GM19351 (cell line): ENCODE data around the gene ZBTB46.
A peak's percentile ranks its signal among the peaks of the same experiment; 100 is the strongest.

Experiments
- ATAC-seq: cut with Tn5 transposase; IDR thresholded peaks from one replicate; pipeline ENCODE4 v1.9.1; 2021; ENCODE audit warnings: mild to moderate bottlenecking, moderate library complexity; ENCODE audit not compliant: unreplicated experiment

Gene ZBTB46

DNA sequence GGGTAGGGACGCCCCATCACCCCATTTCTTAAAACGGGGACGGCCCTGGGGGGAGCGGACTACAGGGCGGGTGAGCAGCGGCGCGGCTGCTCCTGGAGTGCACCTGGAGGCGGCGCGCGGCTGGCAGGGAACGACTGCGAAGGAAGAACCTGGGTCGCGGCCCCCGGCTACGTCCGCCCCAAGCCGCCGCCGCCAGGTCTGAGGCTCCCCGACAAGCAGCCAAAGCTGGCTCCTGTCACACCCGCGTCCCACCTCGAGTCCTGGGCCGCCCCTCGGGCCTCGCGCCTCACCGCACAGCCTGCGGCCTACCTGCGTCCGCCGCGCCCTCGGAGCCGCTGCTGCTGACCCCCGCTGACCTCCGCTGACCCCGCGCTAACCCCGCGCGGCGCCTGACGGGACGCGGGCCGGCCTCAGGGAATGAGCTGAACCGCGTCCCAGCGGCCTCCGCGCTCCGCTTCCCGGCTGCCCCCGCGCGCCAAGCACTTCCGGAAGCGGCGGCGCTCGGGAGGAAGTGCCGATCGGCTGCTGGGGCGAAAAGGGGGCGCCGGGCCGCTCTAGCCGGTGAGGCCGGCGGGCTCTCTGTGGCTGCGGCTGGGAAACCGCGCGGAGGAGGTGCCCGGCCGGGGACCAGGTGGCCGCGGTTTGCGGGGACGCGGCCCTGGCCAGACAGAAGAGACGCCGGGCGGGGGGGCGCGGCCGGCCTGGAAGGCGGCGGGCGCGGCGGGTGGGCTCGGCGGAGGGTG lies 123.3 kb downstream of the ZBTB46 start, which contains the start of the genes ARFRP1 and ZGPAT:
ARFRP1 (minus strand) TSS at position 419 of the 743 bp plus-strand sequence. CDS start 885 bp downstream, outside the sequence.
ZGPAT (plus strand) TSS at position 482 of the 743 bp plus-strand sequence. CDS start 542 bp downstream, outside the sequence.
- peak; percentile 76 for ATAC-seq

DNA sequence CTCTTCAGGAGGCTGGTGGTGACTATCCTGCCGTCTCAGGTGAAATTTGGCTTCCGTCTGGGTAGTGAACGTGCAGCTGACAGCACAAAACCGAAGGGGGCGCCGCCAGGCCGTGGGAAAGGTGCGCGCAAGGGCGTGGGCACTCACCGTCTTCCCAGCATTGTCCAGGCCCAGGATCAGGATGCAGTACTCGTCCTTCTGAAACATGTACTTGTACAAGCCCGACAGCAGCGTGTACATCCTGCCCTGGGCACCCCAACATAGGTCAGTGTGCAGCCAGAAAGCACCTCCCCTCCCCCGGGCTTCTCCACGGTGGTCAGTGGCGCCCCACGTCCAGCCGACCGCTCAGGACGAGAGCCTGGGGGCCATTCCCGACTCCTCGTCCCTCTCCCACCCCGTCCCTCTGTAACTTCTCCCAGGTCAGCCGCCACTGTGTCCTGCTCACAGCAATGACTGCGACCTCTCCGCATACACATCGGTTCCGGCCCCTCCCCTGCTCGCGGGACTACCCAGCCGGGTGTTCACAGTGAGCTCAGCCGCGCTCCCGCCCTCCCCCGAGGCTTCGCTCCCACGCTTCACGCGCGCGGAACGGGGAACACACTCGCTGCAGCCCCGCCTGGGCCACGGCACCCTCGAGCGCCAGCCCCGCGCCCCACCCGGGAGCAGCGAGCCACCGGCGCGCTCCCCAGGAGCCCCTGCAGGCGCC lies 124.1 kb downstream of the ZBTB46 start:
- peak; percentile 32 for ATAC-seq

DNA sequence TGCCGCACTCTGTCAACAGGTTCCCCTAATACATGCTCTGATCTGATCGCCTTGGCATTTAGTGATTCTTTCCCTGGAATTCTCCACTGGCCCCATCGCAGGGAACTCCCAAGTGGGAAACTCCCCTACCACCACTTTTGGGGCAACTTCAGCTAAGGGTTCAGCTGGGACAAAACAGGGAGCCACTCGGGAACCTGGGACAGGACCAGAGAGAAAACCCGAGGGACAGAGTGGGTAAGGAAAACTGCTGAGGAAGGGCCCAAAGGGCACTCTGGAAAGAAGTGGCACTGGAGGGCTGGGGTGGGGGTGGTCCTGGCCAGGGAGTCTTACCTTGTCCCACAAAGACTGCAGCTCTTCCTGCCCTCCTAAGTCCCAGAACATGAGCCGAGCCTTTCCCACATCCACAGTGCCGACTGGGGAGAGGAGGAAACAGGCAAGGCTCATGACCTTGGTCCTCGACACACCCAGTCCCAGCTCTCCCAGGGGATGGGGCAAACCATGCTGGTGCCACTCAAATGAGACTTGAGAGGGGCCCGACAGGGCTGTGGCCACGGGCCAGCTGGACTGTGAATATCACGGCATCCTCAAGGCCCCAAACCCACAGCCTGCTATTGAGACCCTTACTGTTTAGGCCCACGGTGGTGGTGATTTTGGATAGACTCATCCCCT lies 124.9 kb downstream of the ZBTB46 start:
- ATAC-seq: no peak

DNA sequence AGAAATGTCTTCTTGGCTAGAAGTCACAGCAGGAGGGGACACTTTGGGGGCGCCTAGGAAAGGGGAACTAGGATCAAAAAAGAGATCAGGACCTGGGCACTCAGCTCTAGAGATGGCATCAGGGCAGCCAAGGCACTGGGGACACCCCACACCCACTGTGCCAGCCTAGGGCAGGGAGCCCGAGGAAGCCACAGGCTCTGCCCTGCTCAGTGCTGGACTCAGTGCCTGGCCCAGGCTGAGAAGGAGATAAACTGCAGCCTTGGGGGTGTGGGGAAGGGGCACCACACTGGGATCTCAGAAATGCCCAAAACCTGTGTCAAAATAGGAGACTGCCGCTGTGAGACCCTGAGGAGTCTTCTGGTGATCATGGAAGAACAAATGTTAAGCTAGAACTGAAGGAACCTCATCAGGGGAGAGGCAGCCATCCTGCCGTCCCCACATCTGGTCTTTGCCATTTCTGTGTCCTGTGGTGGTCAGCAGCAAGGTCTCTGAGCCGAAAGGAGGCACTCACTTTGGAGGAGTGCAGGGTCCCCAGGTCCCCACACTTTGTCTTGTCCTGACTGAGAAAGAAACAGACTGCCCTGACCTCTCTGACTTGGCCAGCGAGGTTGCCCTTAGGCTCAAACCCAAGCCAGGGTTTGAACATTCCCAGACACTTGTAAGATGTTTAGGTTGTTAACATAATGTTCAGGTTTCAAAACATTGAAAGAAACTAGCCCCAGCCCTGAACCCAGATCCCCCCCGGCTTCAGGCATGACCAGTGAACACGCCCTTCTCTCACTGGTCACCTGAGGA lies 125.6 kb downstream of the ZBTB46 start:
- ATAC-seq: no peak

DNA sequence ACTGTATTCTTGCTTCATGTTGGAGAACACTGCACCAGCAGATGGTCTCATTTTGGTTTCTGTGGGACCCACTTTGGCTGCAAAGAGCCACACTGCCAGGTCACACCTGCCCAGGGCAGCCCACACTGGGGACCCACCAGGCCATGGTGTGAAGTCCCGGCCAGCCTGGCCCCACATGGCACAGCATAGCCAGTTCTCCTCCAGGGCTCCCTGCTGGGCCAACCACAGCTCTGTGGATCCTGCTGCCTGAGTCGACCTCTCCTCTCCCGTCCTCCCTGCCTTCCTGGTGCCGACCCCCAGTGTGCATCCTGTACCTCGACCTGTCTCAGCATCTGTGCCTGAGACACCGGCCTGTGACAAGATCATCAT lies 126.3 kb downstream of the ZBTB46 start:
- no peak for ATAC-seq

GRCh38 chr20:63703976-63704748 lies 126.9 kb downstream of the ZBTB46 start:
- no peak for ATAC-seq

- ATAC-seq: no peak
Observed at GRCh38 chr20:63703471-63703975, 127.5 kb downstream of the ZBTB46 start.

- no peak for ATAC-seq
Observed at GRCh38 chr20:63702751-63703470, 128.2 kb downstream of the ZBTB46 start.

- ATAC-seq: no peak
Observed at GRCh38 chr20:63702036-63702665, 128.9 kb downstream of the ZBTB46 start.

GRCh38 chr20:63701329-63702035 lies 129.6 kb downstream of the ZBTB46 start:
- ATAC-seq: no peak

DNA sequence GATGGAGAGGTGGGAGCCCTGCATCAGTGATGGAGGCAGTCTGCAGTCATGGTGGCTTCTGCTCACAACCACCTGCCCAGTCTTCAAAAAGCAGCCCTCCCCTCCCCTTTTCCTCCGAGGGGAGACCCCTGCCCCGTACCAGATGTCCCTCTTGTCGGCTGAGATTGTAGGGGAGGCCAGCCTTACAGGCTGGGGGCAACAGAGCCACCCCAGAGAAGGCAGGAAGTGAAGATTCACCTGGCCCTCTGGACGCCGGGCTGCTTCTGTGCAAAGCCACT lies 130.1 kb downstream of the ZBTB46 start:
- ATAC-seq: no peak

- no peak for ATAC-seq
Observed at GRCh38 chr20:63700199-63701050, 130.6 kb downstream of the ZBTB46 start.

GRCh38 chr20:63699466-63700198 lies 131.4 kb downstream of the ZBTB46 start:
- ATAC-seq: no peak

DNA sequence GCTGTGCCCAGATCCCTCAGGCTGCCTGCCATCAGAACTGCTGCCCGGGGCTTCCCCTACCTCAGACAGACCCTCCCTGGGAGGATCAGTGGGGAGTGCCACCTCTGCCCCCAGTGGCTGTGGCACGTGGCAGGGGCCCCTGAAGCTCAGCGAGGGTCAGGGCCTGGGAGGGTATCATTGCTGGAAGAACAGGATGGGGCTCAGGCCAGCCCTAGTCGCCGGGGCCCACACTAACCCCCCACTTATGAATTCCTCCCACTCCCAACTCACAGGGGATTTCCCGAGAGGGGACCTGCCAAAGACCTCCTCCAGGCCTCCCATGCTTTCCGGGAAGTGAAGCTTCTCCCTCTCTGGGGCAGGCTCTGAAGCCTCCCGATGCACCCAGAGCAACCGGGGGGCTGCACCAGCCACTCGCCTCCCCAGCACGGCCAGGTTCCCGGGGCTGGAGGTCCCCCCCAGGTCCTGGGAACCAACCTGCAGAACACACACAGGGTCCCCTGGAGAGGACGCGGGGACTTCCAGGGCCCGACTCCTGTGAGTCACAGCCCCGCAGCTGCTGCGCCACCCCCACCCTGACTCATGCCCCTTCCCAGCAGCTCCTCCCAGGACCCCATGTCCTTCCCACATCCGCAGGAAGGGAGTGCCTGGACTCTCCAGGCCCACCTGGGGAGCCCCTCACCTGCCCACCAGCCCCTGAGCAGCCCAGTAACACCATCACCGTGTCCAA lies 132.2 kb downstream of the ZBTB46 start:
- no peak for ATAC-seq

- ATAC-seq: no peak
Observed at GRCh38 chr20:63697868-63698545, 133.1 kb downstream of the ZBTB46 start.
